PC-9 (cell line): ENCODE results near the gene ZDHHC8. TPM values are rescaled to one million over a fixed set of nuclear protein-coding genes. Genes with fewer than 3 reads are reported as not detected.

Experiments used
- BruUV-seq: library from RNA; stranded (reverse); fragments of 400-500 nt; replicated peaks from 2 replicates; lab custom pipeline; 2021; lab: Mats Ljungman, UMichigan
- CTCF ChIA-PET: fragments of 300-600 bp; sonication (Branson Sonifier 250); formaldehyde crosslinking; loops from one replicate; lab custom pipeline; 2022; ENCODE audit warnings: antibody characterized with exemption; lab: Charles Lee
- POLR2A ChIA-PET: fragments of 300-600 bp; sonication (Branson Sonifier 250); formaldehyde crosslinking; loops from one replicate; lab custom pipeline; 2022; ENCODE audit warnings: antibody characterized with exemption; ENCODE audit not compliant: unreplicated experiment; lab: Charles Lee
- DNase-seq, 2 experiments: peaks; one replicate each; pipeline versions ENCODE4 v3.0.0 to v3.0.0-alpha.2; 2015 to 2022; ENCODE audit warnings: mixed read lengths in 1 of 2
- H2AFZ ChIP-seq: fragments of 200-600 bp; sonication (generic); 2 replicates; pipeline ENCODE4 v1.8.1; 2017; ENCODE audit warnings: antibody characterized with exemption
- H3F3A ChIP-seq: fragments of 200-600 bp; sonication (generic); 2 replicates; pipeline ENCODE4 v1.8.1; 2017; ENCODE audit warnings: antibody characterized with exemption, mild to moderate bottlenecking, low read depth; ENCODE audit not compliant: insufficient read depth
- H3K27ac ChIP-seq: fragments of 200-600 bp; sonication (generic); 2 replicates; pipeline ENCODE4 v1.6.1; 2016; ENCODE audit warnings: mixed run types
- H3K27me3 ChIP-seq: fragments of 200-600 bp; sonication (generic); 2 replicates; pipeline ENCODE4 v1.6.1; 2016; ENCODE audit warnings: low read depth, mixed run types; ENCODE audit not compliant: insufficient read depth
- H3K36me3 ChIP-seq: fragments of 200-600 bp; sonication (generic); 2 replicates; pipeline ENCODE4 v1.6.1; 2016; ENCODE audit warnings: low read depth, mixed run types
- H3K4me1 ChIP-seq: fragments of 200-600 bp; sonication (generic); replicated peaks from 2 replicates; pipeline ENCODE4 v1.6.1; 2016; ENCODE audit warnings: mixed run types; ENCODE audit not compliant: insufficient read depth
- H3K4me2 ChIP-seq: fragments of 200-600 bp; sonication (generic); 2 replicates; pipeline ENCODE4 v1.6.1; 2017; ENCODE audit warnings: mixed run types
- H3K4me3 ChIP-seq: fragments of 200-600 bp; sonication (generic); 2 replicates; pipeline ENCODE4 v1.6.1; 2016; ENCODE audit warnings: mixed run types
- H3K79me2 ChIP-seq: fragments of 200-600 bp; sonication (generic); 2 replicates; pipeline ENCODE4 v1.6.1; 2017; ENCODE audit warnings: low read depth, mixed run types
- H3K9me2 ChIP-seq: fragments of 200-600 bp; sonication (generic); 2 replicates; pipeline ENCODE4 v1.8.1; 2017; ENCODE audit warnings: mild to moderate bottlenecking; ENCODE audit not compliant: insufficient read depth
- H3K9me3 ChIP-seq: fragments of 200-600 bp; sonication (generic); 2 replicates; pipeline ENCODE4 v1.8.1; 2016; ENCODE audit warnings: low read depth; ENCODE audit not compliant: insufficient read depth
- H4K20me1 ChIP-seq: fragments of 200-600 bp; sonication (generic); 2 replicates; pipeline ENCODE4 v1.8.1; 2017; ENCODE audit not compliant: insufficient read depth
- EZH2 ChIP-seq: fragments of 200-600 bp; sonication (generic); IDR thresholded peaks from 2 replicates; pipeline ENCODE4 v1.8.0; 2017; ENCODE audit warnings: antibody characterized with exemption, low read depth
- intact Hi-C: fragments of 100-400 bp; cut with micrococcal nuclease; formaldehyde crosslinking; loops from one replicate; pipeline ENCODE4 v1.10.0; 2022; ENCODE audit not compliant: unreplicated experiment
- total RNA-seq: library from RNA; stranded (reverse); gene quantifications from 2 replicates; pipeline ENCODE4 v1.2.3, GENCODE V29; 2021
- TF ChIP-seq, protein P1 (sequence below): fragments of 200-600 bp; sonication (generic); conservative IDR thresholded peaks from 2 replicates; pipeline ENCODE4 v1.6.1; 2017; ENCODE audit warnings: mixed run types, antibody characterized with exemption, mild to moderate bottlenecking, moderate library complexity

Gene ZDHHC8
- total RNA-seq, 1 experiment from 2014 or later, result 34.4 TPM

DNA sequence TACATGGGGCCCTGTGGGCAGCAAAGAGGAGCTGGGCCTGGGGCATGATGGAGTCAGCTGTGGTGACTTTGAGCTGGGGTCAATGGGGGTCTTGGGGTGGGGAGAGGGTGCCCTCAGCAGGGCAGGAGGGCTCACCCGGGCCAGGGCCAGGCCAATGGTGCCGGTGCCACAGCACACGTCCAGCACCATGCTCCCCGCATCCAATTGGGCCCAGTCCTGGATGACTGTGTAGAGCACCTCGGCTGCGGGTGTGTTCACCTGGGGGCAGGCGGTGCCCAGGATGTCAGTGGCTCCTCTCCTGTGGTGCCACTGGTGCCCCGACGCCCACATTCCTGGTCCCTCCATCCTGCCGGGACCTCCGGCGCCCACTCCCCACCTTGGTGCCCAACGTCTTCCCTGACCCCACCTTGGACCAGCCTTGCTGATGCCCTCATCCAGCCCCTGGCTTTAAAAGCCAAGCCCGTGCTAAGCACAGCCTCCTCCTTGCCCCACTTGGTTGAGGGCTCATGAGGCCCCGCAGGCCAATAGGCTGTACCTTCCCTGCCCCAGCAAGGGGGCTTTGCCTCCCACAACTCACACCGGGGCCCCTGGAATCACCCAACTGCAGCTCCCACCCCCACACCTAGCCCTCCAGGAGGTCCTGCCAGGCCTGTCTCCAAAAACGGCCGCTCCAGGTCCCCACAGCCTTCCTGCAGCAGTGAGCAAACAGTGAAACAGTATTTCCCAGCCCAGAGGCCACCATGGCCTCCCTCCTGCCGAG is 17.9 kb upstream of the ZDHHC8 start:
- H3K9me3 ChIP-seq, result no peaks in the 10 kb centered on the region
- no peak overlapping the region for H3K4me2 ChIP-seq
- no peaks in the 10 kb centered on the region for H3K27me3 ChIP-seq
- no peak for TF ChIP-seq EZH2
- TF ChIP-seq, protein P1, sequence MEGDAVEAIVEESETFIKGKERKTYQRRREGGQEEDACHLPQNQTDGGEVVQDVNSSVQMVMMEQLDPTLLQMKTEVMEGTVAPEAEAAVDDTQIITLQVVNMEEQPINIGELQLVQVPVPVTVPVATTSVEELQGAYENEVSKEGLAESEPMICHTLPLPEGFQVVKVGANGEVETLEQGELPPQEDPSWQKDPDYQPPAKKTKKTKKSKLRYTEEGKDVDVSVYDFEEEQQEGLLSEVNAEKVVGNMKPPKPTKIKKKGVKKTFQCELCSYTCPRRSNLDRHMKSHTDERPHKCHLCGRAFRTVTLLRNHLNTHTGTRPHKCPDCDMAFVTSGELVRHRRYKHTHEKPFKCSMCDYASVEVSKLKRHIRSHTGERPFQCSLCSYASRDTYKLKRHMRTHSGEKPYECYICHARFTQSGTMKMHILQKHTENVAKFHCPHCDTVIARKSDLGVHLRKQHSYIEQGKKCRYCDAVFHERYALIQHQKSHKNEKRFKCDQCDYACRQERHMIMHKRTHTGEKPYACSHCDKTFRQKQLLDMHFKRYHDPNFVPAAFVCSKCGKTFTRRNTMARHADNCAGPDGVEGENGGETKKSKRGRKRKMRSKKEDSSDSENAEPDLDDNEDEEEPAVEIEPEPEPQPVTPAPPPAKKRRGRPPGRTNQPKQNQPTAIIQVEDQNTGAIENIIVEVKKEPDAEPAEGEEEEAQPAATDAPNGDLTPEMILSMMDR, result no peak
- H3F3A ChIP-seq, result peaks cover 24% of the 10 kb centered on the region; the same call in 1 of the 2 replicates
- H2AFZ ChIP-seq, result no peak overlapping the region
- no peak overlapping the region for H3K4me3 ChIP-seq
- H3K4me1 ChIP-seq, result peaks cover 4% of the 10 kb centered on the region; the same call in 1 of the 2 replicates
- no peaks in the 10 kb centered on the region for H3K36me3 ChIP-seq
- ChIA-PET CTCF (no interaction called here), POLR2A (interaction anchor here (0.5 kb wide), 1 partner anchor 46 kb away, joined by 11 read pairs; no protein-coding TSS in a partner anchor)
- DNase-seq, result no peak
- peaks cover 28% of the 10 kb centered on the region for H3K79me2 ChIP-seq
- no peak overlapping the region for H3K27ac ChIP-seq
- intact Hi-C loops, result no loop called here
- H4K20me1 ChIP-seq, result no peaks in the 10 kb centered on the region
- no peaks in the 10 kb centered on the region for H3K9me2 ChIP-seq
- no TSS peak for BruUV-seq

DNA sequence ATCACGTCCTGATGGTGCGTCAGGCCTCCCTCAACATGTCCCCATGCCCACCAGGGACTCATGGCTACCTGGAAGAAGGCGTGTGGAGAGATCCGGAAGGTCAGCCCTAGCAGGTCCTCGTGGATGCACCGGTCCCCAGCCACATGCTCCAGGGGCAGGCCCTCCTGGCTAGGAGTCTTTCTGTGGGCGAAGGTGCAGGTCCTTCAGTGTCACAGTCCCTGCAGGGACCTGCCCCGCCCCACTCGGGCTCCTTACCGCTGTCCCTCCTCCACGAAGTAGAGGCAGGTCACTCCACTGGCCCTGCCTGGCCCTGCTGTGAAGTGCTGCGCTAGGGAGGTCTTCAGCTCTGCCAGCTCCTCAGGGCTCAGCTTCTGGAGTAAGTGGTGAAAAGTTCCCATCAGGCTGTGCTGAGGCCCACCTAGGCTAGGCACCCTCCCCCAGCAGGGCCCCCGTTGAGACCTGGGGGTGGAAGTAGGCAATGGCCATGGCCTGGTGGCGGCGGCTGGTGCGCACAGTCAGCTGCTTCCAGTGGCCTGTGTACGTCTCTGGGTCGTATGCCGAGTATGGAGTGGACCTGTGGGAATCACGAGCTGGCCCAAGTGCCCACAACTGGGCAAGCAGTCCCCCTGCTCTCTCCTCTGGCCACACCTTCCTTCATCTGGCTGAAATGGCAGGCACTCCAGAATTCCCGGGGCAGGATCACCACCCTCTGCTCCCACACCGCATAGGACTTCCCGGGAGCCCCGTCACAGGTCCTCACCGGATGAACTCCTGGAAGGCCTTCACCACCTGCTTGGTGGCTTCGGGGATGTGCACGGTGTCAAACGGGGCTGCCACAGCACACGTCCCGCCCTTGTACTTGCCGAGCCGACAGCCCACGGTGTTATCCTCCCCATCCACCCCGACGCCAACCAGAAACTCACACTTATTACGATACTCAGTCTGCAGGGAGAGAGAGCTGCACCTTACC is 16.8 kb upstream of the ZDHHC8 start:
- intact Hi-C loops, result no loop called here
- no peak overlapping the region for H3K4me3 ChIP-seq
- no peaks in the 10 kb centered on the region for H3K36me3 ChIP-seq
- no peaks in the 10 kb centered on the region for H3K27me3 ChIP-seq
- no peaks in the 10 kb centered on the region for H4K20me1 ChIP-seq
- TF ChIP-seq, protein P1, result no peak
- TF ChIP-seq EZH2, result no peak
- H3K9me2 ChIP-seq, result no peaks in the 10 kb centered on the region
- H3K79me2 ChIP-seq, result peaks cover 38% of the 10 kb centered on the region
- POLR2A ChIA-PET, result no interaction called here
- H3K9me3 ChIP-seq, result no peaks in the 10 kb centered on the region
- H3K4me1 ChIP-seq, result peaks cover 9% of the 10 kb centered on the region; the same call in 1 of the 2 replicates
- no TSS peak for BruUV-seq
- CTCF ChIA-PET, result no interaction called here
- no peak overlapping the region for H3K27ac ChIP-seq
- no peak overlapping the region for H2AFZ ChIP-seq
- no peak for DNase-seq
- H3F3A ChIP-seq, result peaks cover 20% of the 10 kb centered on the region; the same call in 1 of the 2 replicates
- no peak overlapping the region for H3K4me2 ChIP-seq

DNA sequence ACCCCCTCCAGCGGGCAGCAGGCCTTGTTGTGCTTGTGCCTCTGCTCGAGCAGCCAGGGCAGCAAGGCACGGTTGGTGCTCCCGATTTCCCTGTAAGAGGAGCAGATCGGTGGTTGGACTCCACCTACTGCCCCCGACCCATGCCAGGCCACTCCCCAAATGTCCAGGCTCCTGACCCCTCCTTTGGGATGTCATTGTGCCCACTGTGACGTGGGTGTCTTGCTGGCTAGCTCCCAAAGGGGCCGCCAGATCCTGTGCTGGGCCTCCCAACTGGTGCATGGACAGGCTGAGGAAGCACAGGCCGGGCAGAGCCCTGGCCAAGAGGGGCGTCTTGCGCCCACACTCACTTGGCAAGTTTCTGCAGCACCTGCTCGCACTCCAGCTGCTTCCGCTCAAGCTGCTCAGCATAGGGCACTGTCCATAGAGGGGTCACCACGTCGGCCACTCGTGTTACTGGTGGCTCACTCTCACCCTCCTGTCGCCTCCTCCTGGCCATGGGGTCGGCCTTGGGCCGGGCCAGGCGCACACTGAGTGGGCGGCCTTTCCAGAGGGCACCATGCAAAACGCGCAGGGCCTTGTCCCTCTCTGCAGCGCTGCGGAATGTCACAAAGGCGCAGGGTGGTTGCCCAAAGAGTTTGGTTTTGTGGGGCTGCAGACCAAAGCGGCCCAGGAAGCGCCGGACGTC is 15.8 kb upstream of the ZDHHC8 start, which contains the start of gene RANBP1:
RANBP1 (plus strand) TSS at position 414 of the 685 bp plus-strand sequence; CDS start at position 495, 81 bp downstream.
- intact Hi-C loops, result loop anchor here (2.0 kb wide), 2 partner anchors 35 to 153 kb away; partner anchors contain the start of gene DGCR8

More for the DNA sequence above, 15.8 kb upstream of the ZDHHC8 start, which contains the start of gene RANBP1:
- DNase-seq, result no peak
- H3K27ac ChIP-seq, result 0 out of 2 replicates have a peak within 1 kb of the TSS, but pooled peaks have one; percentile 28
- POLR2A ChIA-PET, result no interaction called here
- H3K36me3 ChIP-seq, result no peaks in the 10 kb centered on the region
- peaks cover 49% of the 10 kb centered on the region for H3K79me2 ChIP-seq
- H3F3A ChIP-seq, result peaks cover 14% of the 10 kb centered on the region; the same call in 1 of the 2 replicates
- peaks cover 9% of the 10 kb centered on the region; the same call in 1 of the 2 replicates for H3K4me1 ChIP-seq
- TF ChIP-seq EZH2, result no peak
- TF ChIP-seq, protein P1, result no peak
- H2AFZ ChIP-seq, result peak within 1 kb of the TSS; percentile 88
- H3K4me3 ChIP-seq, result peak within 1 kb of the TSS; percentile 67
- no peaks in the 10 kb centered on the region for H3K9me3 ChIP-seq
- H3K27me3 ChIP-seq, result no peaks in the 10 kb centered on the region
- CTCF ChIA-PET, result no interaction called here
- TSS peak; percentile 32 for BruUV-seq
- H4K20me1 ChIP-seq, result no peaks in the 10 kb centered on the region
- H3K9me2 ChIP-seq, result no peaks in the 10 kb centered on the region
- H3K4me2 ChIP-seq, result peak within 1 kb of the TSS; percentile 68
